ENCODE data around the gene SRPK3. TPM values are rescaled to one million over a fixed set of nuclear protein-coding genes. Genes with fewer than 3 reads are reported as not detected.

The SRPK3 gene
- total RNA-seq, 6 donors from 2014 or later: 0.20 to 0.44 (median 0.23) TPM; not detected in 2

- H3K36me3 ChIP-seq: no peaks in the 10 kb centered on the region
- TF ChIP-seq POLR2A (IDR thresholded peaks at IDR 0.05) (no peak), POLR2AphosphoS5 (IDR thresholded peaks at IDR 0.05) (no peak), EP300 (IDR thresholded peaks at IDR 0.05) (no peak), CTCF (IDR thresholded peaks at IDR 0.05) (no peak)
- H3K9me3 ChIP-seq: no peaks in the 10 kb centered on the region
- ATAC-seq (ENCODE audit: low FRiP score in 2 of 2) (no peak), DNase-seq (no peak)
- H3K27me3 ChIP-seq: no peaks in the 10 kb centered on the region
- no peak overlapping the region for H3K27ac ChIP-seq
- 90 to 91% methylated on average over 4 to 18 of the region's 18 CpGs for WGBS, 2 donors
- no peak overlapping the region for H3K4me3 ChIP-seq
- H3K4me1 ChIP-seq: peaks cover 0 to 5% (median 2%) of the 10 kb centered on the region in 4 donors
These were observed 10.0 kb upstream of the SRPK3 start for GRCh38 chrX:153770601-153771414.

- Histone ChIP-seq H3K4me1 (peaks cover 0 to 5% (median 1%) of the 10 kb centered on the region in 4 donors), H3K27ac (no peak overlapping the region), H3K36me3 (no peaks in the 10 kb centered on the region), H3K27me3 (no peaks in the 10 kb centered on the region), H3K9me3 (no peaks in the 10 kb centered on the region), H3K4me3 (no peak overlapping the region)
- TF ChIP-seq EP300 (IDR thresholded peaks at IDR 0.05) (no peak), CTCF (IDR thresholded peaks at IDR 0.05) (no peak), POLR2AphosphoS5 (IDR thresholded peaks at IDR 0.05) (no peak), POLR2A (IDR thresholded peaks at IDR 0.05) (no peak)
- peak in 1 of 2 donors; percentile 49 for DNase-seq
- ATAC-seq (ENCODE audit: low FRiP score in 2 of 2): no peak
- WGBS, 2 donors: 86 to 100% methylated on average over 1 to 31 of the region's 37 CpGs
These were observed 9.2 kb upstream of the SRPK3 start for GRCh38 chrX:153771415-153772315.

- H3K4me1 ChIP-seq: peaks cover 0 to 5% (median 1%) of the 10 kb centered on the region in 4 donors
- no peaks in the 10 kb centered on the region for H3K27me3 ChIP-seq
- H3K4me3 ChIP-seq: no peak overlapping the region
- H3K27ac ChIP-seq: no peak overlapping the region
- TF ChIP-seq POLR2A (IDR thresholded peaks at IDR 0.05) (no peak), CTCF (IDR thresholded peaks at IDR 0.05) (no peak), EP300 (IDR thresholded peaks at IDR 0.05) (no peak), POLR2AphosphoS5 (IDR thresholded peaks at IDR 0.05) (no peak)
- DNase-seq (peak in 1 of 2 donors; percentile 43), ATAC-seq (ENCODE audit: low FRiP score in 2 of 2) (no peak)
- no peaks in the 10 kb centered on the region for H3K36me3 ChIP-seq
- no peaks in the 10 kb centered on the region for H3K9me3 ChIP-seq
- 84 to 93% methylated on average over 8 to 21 of the region's 21 CpGs for WGBS, 2 donors
These were observed 8.3 kb upstream of the SRPK3 start for GRCh38 chrX:153772316-153773217.

- H3K36me3 ChIP-seq: no peaks in the 10 kb centered on the region
- H3K27ac ChIP-seq: no peak overlapping the region
- 95% methylated on average over 15 of the region's 23 CpGs; no CpG with 5 or more reads in 1 of the 2 donors for WGBS, 2 donors
- no peak overlapping the region for H3K4me3 ChIP-seq
- H3K4me1 ChIP-seq: peaks cover 0 to 5% (median under 1%) of the 10 kb centered on the region in 4 donors
- DNase-seq: peak in 1 of 2 donors; percentile 36
- peaks cover 0 to 2% (median 0%) of the 10 kb centered on the region in 4 donors for H3K27me3 ChIP-seq
- TF ChIP-seq CTCF (IDR thresholded peaks at IDR 0.05) (no peak), EP300 (IDR thresholded peaks at IDR 0.05) (no peak), POLR2A (IDR thresholded peaks at IDR 0.05) (no peak), POLR2AphosphoS5 (IDR thresholded peaks at IDR 0.05) (no peak)
- ATAC-seq (ENCODE audit: low FRiP score in 2 of 2): no peak
- H3K9me3 ChIP-seq: no peaks in the 10 kb centered on the region
These were observed 7.6 kb upstream of the SRPK3 start for GRCh38 chrX:153773218-153773611.

Measured in upper lobe of left lung (tissue), 6 donors.